CD8-positive, alpha-beta memory T cell (primary cell): ENCODE data around the gene IFI27. TPM values are rescaled to one million over a fixed set of nuclear protein-coding genes. Genes with fewer than 3 reads are reported as not detected.

Experiments
- CTCF ChIA-PET: fragments of 350-600 bp; sonication (Branson Sonifier 250); formaldehyde crosslinking; loops from one replicate; lab custom pipeline; 2021; ENCODE audit warnings: antibody characterized with exemption; lab: Charles Lee
- POLR2A ChIA-PET: fragments of 350-600 bp; sonication (Branson Sonifier 250); formaldehyde crosslinking; loops from one replicate; lab custom pipeline; 2021; ENCODE audit warnings: antibody characterized with exemption; lab: Charles Lee
- DNase-seq, 5 donors: peaks; one replicate each; pipeline versions ENCODE4 v3.0.0 to v3.0.0-alpha.2; 2020 to 2022; ENCODE audit warnings: mixed read lengths in 1 of 5
- H3K27ac ChIP-seq: one replicate; pipeline ENCODE4 v1.7.0; 2013; ENCODE audit warnings: low read depth, mild to moderate bottlenecking, low read length, moderate library complexity
- H3K27me3 ChIP-seq: 2 replicates; pipeline ENCODE4 v1.7.0; 2013; ENCODE audit warnings: low read length, mild to moderate bottlenecking; ENCODE audit not compliant: insufficient read depth, poor library complexity, severe bottlenecking
- H3K36me3 ChIP-seq: 2 replicates; pipeline ENCODE4 v1.7.0; 2013; ENCODE audit warnings: mild to moderate bottlenecking, low read length, moderate library complexity; ENCODE audit not compliant: insufficient read depth
- H3K4me1 ChIP-seq: 2 replicates; pipeline ENCODE4 v1.7.0; 2013; ENCODE audit warnings: mild to moderate bottlenecking, low read length, moderate library complexity; ENCODE audit not compliant: insufficient read depth
- H3K4me3 ChIP-seq: 2 replicates; pipeline ENCODE4 v1.7.0; 2013; ENCODE audit warnings: mild to moderate bottlenecking, low read length
- H3K9me3 ChIP-seq: 2 replicates; pipeline ENCODE4 v1.7.0; 2013; ENCODE audit warnings: mild to moderate bottlenecking, low read length
- H3K27ac Mint-ChIP-seq, 8 donors: one replicate each; pipeline ENCODE4 v1.8.0; 2020 to 2021; ENCODE audit warnings: mixed read lengths in 8 of 8, mild to moderate bottlenecking in 6 of 8, inconsistent platforms in 3 of 8, moderate library complexity in 3 of 8
- H3K27me3 Mint-ChIP-seq, 2 donors: one replicate each; pipeline ENCODE4 v1.8.0; 2020 to 2021; ENCODE audit warnings: mixed read lengths in 2 of 2, mild to moderate bottlenecking in 1 of 2, moderate library complexity in 1 of 2
- H3K36me3 Mint-ChIP-seq, 3 donors: one replicate each; pipeline ENCODE4 v1.8.0; 2020 to 2021; ENCODE audit warnings: mixed read lengths in 3 of 3, inconsistent platforms in 1 of 3, mild to moderate bottlenecking in 1 of 3
- H3K4me1 Mint-ChIP-seq, 3 donors: one replicate each; pipeline ENCODE4 v1.8.0; 2020 to 2021; ENCODE audit warnings: mixed read lengths in 3 of 3, inconsistent platforms in 1 of 3, mild to moderate bottlenecking in 1 of 3
- H3K4me3 Mint-ChIP-seq, 7 donors: one replicate each; pipeline ENCODE4 v1.8.0; 2020 to 2021; ENCODE audit warnings: mixed read lengths in 7 of 7, mild to moderate bottlenecking in 6 of 7, moderate library complexity in 4 of 7, inconsistent platforms in 2 of 7
- H3K9me3 Mint-ChIP-seq, 5 donors: one replicate each; pipeline ENCODE4 v1.8.0; 2020 to 2022; ENCODE audit warnings: mixed read lengths in 5 of 5, mild to moderate bottlenecking in 3 of 5, moderate library complexity in 2 of 5, inconsistent platforms in 1 of 5
- polyA plus RNA-seq: library from polyadenylated mRNA; unstranded; fragments of 300-500 nt; fragmentation: Illumina TruSeq; gene quantifications from one replicate; pipeline ENCODE4 v1.2.3, GENCODE V29; 2021
- total RNA-seq, 2 experiments: library from RNA; stranded (reverse); gene quantifications; one replicate each; pipeline ENCODE4 v1.2.3, GENCODE V29; 2021

The IFI27 gene
- total and polyA plus RNA-seq, 3 experiments from 2014 or later, result 1.3 to 5.5 (median 1.3) TPM

- H3K27me3 ChIP-seq, result peaks cover 4% of the 10 kb centered on the region
- no peak overlapping the region for H3K4me3 ChIP-seq
- DNase-seq, result peak; percentile 69 to 87 (median 72)
- Mint-ChIP-seq H3K27ac (peak overlapping the region in 1 of 8 donors; percentile 29), H3K27me3 (peaks cover 5 to 9% of the 10 kb centered on the region in 2 donors), H3K9me3 (peaks cover 3 to 8% (median 3%) of the 10 kb centered on the region in 5 donors), H3K36me3 (no peaks in the 10 kb centered on the region), H3K4me3 (no peak overlapping the region), H3K4me1 (peaks cover 0 to 5% (median 0%) of the 10 kb centered on the region in 3 donors)
- no peak overlapping the region for H3K27ac ChIP-seq
- H3K4me1 ChIP-seq, result no peaks in the 10 kb centered on the region
- H3K36me3 ChIP-seq, result no peaks in the 10 kb centered on the region
- CTCF ChIA-PET, result interaction anchor here (0.5 to 2.8 kb wide), 45 partner anchors 8 to 350 kb away, joined by 3 to 64 read pairs (median 6); partner anchors contain the start of genes CCDC197, DDX24 and IFI27L1
- POLR2A ChIA-PET, result interaction anchor here (0.6 to 1.6 kb wide), 4 partner anchors 34 to 197 kb away, joined by 3 to 5 read pairs (median 3); partner anchors contain the start of genes DDX24 and IFI27L1
- H3K9me3 ChIP-seq, result no peaks in the 10 kb centered on the region
Observed at GRCh38 chr14:94136575-94137331, 26.2 kb downstream of the IFI27 start.

GRCh38 chr14:94138251-94138650 is 27.7 kb downstream of the IFI27 start:
- CTCF ChIA-PET, result interaction anchor here (0.8 to 2.8 kb wide), 7 partner anchors 10 to 198 kb away, joined by 3 to 64 read pairs (median 14); partner anchors contain the start of genes DDX24, IFI27L1 and IFI27L2
- H3K27ac ChIP-seq, result no peak overlapping the region
- H3K9me3 Mint-ChIP-seq, result peaks cover 3 to 8% (median 3%) of the 10 kb centered on the region in 5 donors

GRCh38 chr14:94139006-94139405 is 28.5 kb downstream of the IFI27 start:
- Mint-ChIP-seq H3K36me3 (no peaks in the 10 kb centered on the region), H3K9me3 (peaks cover 3 to 8% (median 3%) of the 10 kb centered on the region in 5 donors)

More at GRCh38 chr14:94138251-94138650, 27.7 kb downstream of the IFI27 start:
- POLR2A ChIA-PET, result no interaction called here
- Mint-ChIP-seq H3K4me1 (peaks cover 0 to 2% (median 0%) of the 10 kb centered on the region in 3 donors), H3K36me3 (no peaks in the 10 kb centered on the region), H3K27me3 (peaks cover 1 to 4% of the 10 kb centered on the region in 2 donors), H3K4me3 (no peak overlapping the region), H3K27ac (no peak overlapping the region)
- no peaks in the 10 kb centered on the region for H3K4me1 ChIP-seq
- H3K4me3 ChIP-seq, result no peak overlapping the region
- H3K27me3 ChIP-seq, result peaks cover 4% of the 10 kb centered on the region
- no peaks in the 10 kb centered on the region for H3K36me3 ChIP-seq
- DNase-seq, result no peak
- no peaks in the 10 kb centered on the region for H3K9me3 ChIP-seq

GRCh38 chr14:94139421-94139820 is 28.9 kb downstream of the IFI27 start:
- peaks cover 0 to 4% (median 0%) of the 10 kb centered on the region in 3 donors for H3K4me1 Mint-ChIP-seq
- peaks cover 4% of the 10 kb centered on the region for H3K27me3 ChIP-seq
- ChIA-PET CTCF (interaction anchor here (2.4 to 2.8 kb wide), 2 partner anchors 41 to 199 kb away, joined by 11 to 16 read pairs; no protein-coding TSS in a partner anchor), POLR2A (interaction anchor here (0.7 kb wide), 1 partner anchor 25 kb away, joined by 5 read pairs; no protein-coding TSS in a partner anchor)
- H3K4me1 ChIP-seq, result no peaks in the 10 kb centered on the region
- H3K4me3 Mint-ChIP-seq, result no peak overlapping the region
- H3K36me3 Mint-ChIP-seq, result no peaks in the 10 kb centered on the region
- H3K4me3 ChIP-seq, result no peak overlapping the region
- peaks cover 3 to 8% (median 3%) of the 10 kb centered on the region in 5 donors for H3K9me3 Mint-ChIP-seq
- H3K27ac Mint-ChIP-seq, result no peak overlapping the region
- H3K36me3 ChIP-seq, result no peaks in the 10 kb centered on the region
- peaks cover 1 to 4% of the 10 kb centered on the region in 2 donors for H3K27me3 Mint-ChIP-seq
- no peak overlapping the region for H3K27ac ChIP-seq
- no peak for DNase-seq
- no peaks in the 10 kb centered on the region for H3K9me3 ChIP-seq

More at GRCh38 chr14:94139006-94139405, 28.5 kb downstream of the IFI27 start:
- Histone ChIP-seq H3K36me3 (no peaks in the 10 kb centered on the region), H3K4me1 (no peaks in the 10 kb centered on the region), H3K9me3 (no peaks in the 10 kb centered on the region), H3K27ac (no peak overlapping the region), H3K4me3 (no peak overlapping the region), H3K27me3 (peaks cover 4% of the 10 kb centered on the region)
- Mint-ChIP-seq H3K27ac (no peak overlapping the region), H3K4me1 (peaks cover 0 to 2% (median 0%) of the 10 kb centered on the region in 3 donors), H3K4me3 (no peak overlapping the region), H3K27me3 (peaks cover 1 to 4% of the 10 kb centered on the region in 2 donors)
- ChIA-PET CTCF (interaction anchor here (1.4 to 2.8 kb wide), 3 partner anchors 10 to 199 kb away, joined by 5 to 16 read pairs (median 11); partner anchors contain the start of gene IFI27L2), POLR2A (interaction anchor here (0.7 kb wide), 1 partner anchor 25 kb away, joined by 5 read pairs; no protein-coding TSS in a partner anchor)
- DNase-seq, result no peak

- no peaks in the 10 kb centered on the region for H3K36me3 ChIP-seq
- H3K4me1 Mint-ChIP-seq, result peaks cover 12 to 23% (median 14%) of the 10 kb centered on the region in 3 donors
- no peaks in the 10 kb centered on the region for H3K4me1 ChIP-seq
- H3K4me3 Mint-ChIP-seq, result no peak overlapping the region
- no peak for DNase-seq
- H3K27me3 Mint-ChIP-seq, result peaks cover 0 to 4% of the 10 kb centered on the region in 2 donors
- no peaks in the 10 kb centered on the region for H3K9me3 Mint-ChIP-seq
- no peaks in the 10 kb centered on the region for H3K9me3 ChIP-seq
- no peak overlapping the region for H3K27ac Mint-ChIP-seq
- peaks cover 4% of the 10 kb centered on the region for H3K27me3 ChIP-seq
- no peaks in the 10 kb centered on the region for H3K36me3 Mint-ChIP-seq
- H3K4me3 ChIP-seq, result no peak overlapping the region
- CTCF ChIA-PET, result interaction anchor here (1.4 to 3.6 kb wide), 6 partner anchors 11 to 203 kb away, joined by 4 to 23 read pairs (median 8); partner anchors contain the start of gene OTUB2
- H3K27ac ChIP-seq, result no peak overlapping the region
- POLR2A ChIA-PET, result no interaction called here
Observed at GRCh38 chr14:94142247-94142646, 31.7 kb downstream of the IFI27 start.

GRCh38 chr14:94142836-94143235 is 32.3 kb downstream of the IFI27 start:
- Histone ChIP-seq H3K4me3 (no peak overlapping the region), H3K9me3 (no peaks in the 10 kb centered on the region), H3K27ac (no peak overlapping the region), H3K4me1 (no peaks in the 10 kb centered on the region), H3K27me3 (peaks cover 3% of the 10 kb centered on the region), H3K36me3 (no peaks in the 10 kb centered on the region)
- no peak overlapping the region for H3K27ac Mint-ChIP-seq
- H3K9me3 Mint-ChIP-seq, result no peaks in the 10 kb centered on the region
- DNase-seq, result no peak
- H3K27me3 Mint-ChIP-seq, result peaks cover 0 to 4% of the 10 kb centered on the region in 2 donors
- ChIA-PET POLR2A (no interaction called here), CTCF (interaction anchor here (1.4 to 3.6 kb wide), 6 partner anchors 11 to 203 kb away, joined by 4 to 23 read pairs (median 8); partner anchors contain the start of gene OTUB2)
- H3K4me1 Mint-ChIP-seq, result peaks cover 17 to 27% (median 18%) of the 10 kb centered on the region in 3 donors
- H3K4me3 Mint-ChIP-seq, result no peak overlapping the region
- no peaks in the 10 kb centered on the region for H3K36me3 Mint-ChIP-seq

GRCh38 chr14:94143239-94143638 is 32.7 kb downstream of the IFI27 start:
- POLR2A ChIA-PET, result no interaction called here
- no peaks in the 10 kb centered on the region for H3K9me3 ChIP-seq

More at GRCh38 chr14:94143239-94143638, 32.7 kb downstream of the IFI27 start:
- H3K27me3 Mint-ChIP-seq, result peaks cover 0 to 4% of the 10 kb centered on the region in 2 donors
- Histone ChIP-seq H3K36me3 (no peaks in the 10 kb centered on the region), H3K4me3 (no peak overlapping the region), H3K4me1 (no peaks in the 10 kb centered on the region), H3K27me3 (no peaks in the 10 kb centered on the region), H3K27ac (no peak overlapping the region)
- no peak overlapping the region for H3K4me3 Mint-ChIP-seq
- no peak for DNase-seq
- H3K4me1 Mint-ChIP-seq, result peaks cover 17 to 27% (median 18%) of the 10 kb centered on the region in 3 donors
- CTCF ChIA-PET, result interaction anchor here (1.4 to 3.6 kb wide), 6 partner anchors 12 to 204 kb away, joined by 4 to 23 read pairs (median 8); partner anchors contain the start of gene OTUB2
- no peaks in the 10 kb centered on the region for H3K9me3 Mint-ChIP-seq
- H3K36me3 Mint-ChIP-seq, result no peaks in the 10 kb centered on the region
- H3K27ac Mint-ChIP-seq, result peak overlapping the region in 1 of 8 donors; percentile 14
